ENCODE results near the gene MOCOS.

GRCh38 chr18:36297417-36298125 lies 110.3 kb downstream of the MOCOS start, which contains the start of gene FHOD3:
- TF ChIP-seq CTCF (IDR thresholded peaks at IDR 0.05; ENCODE audit: low read depth, low read length, poor library complexity, severe bottlenecking) (no peak), EZH2phosphoT487 (IDR thresholded peaks at IDR 0.05; ENCODE audit: borderline replicate concordance, low read length) (peak; percentile 61; the same call in 1 of the 2 replicates)
